HS-27A (cell line): Measurements from ENCODE around the gene C16orf92.
"Not testable (repeated sequence)": the region's sequence is repeated elsewhere in the genome, so short reads cannot be mapped to it uniquely, and the experiment has no call there.

Experiments used
- DNase-seq: peaks from one replicate; pipeline ENCODE4 v3.0.0-alpha.2; 2012; ENCODE audit warnings: low read depth, missing footprints

Gene C16orf92

DNA sequence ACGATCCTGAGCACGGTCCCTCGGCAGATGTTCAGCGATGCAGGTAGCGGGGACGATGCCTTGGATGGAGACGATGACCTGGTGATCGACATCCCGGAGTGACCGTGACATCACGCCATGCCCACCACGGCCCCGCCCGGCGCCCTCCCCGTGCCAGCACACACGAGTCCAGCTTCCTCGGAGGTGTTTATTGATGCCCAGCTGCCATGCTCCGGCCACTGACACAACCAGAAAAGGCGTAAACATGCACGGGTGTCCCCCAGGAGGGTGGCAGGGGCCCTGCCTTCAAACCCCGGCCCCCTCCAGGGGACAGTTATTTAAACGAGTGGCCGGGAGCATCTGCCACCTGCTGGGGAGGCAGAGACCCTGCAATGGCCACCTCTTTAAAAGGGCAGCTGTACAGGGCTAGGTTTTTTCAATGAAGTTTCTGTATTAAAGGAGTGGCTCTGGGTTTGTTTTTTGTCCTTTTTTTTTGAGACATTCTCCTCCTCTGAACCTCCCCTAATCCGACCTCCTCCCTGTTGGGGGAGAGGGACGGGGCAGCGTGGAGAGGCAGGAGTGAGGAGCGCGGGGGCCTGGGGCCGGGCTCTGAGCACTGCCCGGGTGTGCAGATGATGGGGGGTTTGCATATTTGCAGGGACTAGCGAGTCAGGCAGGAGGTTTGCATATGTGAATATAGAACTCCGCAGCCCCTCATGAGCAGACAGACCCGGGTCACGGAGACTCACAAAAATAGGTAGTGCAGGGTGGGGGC is 17.5 kb upstream of the C16orf92 start:
- no peak for DNase-seq

- no peak for DNase-seq
Observed at GRCh38 chr16:30006095-30006473, 16.9 kb upstream of the C16orf92 start.

DNA sequence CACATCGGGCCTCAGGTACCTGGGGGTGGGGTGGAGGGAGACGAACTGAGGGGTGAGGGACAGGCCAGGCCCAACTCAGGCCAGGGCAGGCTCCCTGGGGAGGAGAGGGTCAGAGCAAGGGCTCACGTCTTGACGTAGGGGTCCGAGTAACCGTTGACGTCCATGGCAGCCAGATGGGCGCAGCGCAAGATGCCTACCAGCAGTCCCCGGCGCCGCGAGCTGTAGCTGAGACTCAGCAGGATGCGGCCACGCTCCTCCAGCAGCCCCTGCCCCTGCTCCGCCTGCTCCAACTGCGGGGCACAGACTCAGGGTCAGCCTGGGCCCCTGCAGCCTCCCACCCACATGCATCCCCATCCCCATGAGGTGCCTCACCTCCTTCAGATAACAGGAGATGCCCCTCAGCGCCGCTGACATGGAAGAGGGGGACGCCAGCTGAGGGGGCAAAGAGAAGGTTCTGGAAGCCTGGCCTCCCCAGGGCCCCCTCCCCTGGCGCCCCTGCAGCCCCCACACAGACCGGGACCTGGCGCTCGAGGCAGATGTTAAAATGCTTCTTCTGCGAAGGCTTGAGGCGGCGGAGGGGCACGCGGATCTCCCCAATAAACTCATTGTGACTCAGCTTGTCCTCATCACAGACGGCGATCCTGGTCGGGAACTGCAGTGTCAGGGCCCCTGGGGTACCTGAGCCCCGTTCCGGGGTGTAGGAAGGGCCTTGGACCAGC is 16.2 kb upstream of the C16orf92 start:
- DNase-seq, result no peak

GRCh38 chr16:30007378-30007895 is 15.6 kb upstream of the C16orf92 start:
- DNase-seq, result no peak

DNA sequence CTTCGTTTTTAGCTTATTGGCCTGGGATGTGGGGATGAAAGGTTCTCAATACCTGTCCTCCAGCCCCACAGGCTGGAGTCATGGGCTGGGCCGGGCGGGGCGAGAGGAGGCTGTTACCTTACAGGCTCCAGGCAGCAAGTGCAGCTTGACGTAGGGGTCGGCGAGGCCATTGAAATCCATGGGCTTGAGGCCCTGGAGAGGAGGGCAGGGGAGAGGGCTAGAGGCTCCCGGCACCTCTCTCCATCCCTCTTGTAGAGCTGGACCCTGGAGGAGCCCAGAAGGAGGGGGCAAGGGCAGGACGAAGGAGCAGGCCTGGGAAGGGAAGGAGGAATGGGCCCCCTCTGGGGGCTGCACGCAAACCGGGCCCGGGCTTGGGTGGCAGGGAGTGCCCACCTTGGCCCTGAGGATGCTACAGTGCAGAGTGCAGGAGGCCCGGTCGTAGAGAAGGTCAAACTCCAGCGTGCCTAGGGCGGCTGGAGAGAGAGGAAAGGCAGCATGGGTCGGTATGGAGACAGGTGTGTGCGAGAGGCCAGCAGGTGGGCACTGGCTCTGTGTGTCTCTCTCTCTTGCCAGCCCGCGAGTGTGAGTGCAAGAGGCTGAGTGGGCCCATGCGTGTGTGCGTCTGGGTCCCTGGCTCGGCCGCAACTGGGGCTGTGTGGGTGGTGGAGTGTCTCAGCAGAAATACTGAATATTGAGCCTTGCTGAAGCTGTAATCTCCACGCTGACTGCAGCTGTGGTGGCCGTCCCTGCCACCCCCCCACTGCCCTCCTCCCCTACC is 13.7 kb upstream of the C16orf92 start:
- DNase-seq, result no peak

DNA sequence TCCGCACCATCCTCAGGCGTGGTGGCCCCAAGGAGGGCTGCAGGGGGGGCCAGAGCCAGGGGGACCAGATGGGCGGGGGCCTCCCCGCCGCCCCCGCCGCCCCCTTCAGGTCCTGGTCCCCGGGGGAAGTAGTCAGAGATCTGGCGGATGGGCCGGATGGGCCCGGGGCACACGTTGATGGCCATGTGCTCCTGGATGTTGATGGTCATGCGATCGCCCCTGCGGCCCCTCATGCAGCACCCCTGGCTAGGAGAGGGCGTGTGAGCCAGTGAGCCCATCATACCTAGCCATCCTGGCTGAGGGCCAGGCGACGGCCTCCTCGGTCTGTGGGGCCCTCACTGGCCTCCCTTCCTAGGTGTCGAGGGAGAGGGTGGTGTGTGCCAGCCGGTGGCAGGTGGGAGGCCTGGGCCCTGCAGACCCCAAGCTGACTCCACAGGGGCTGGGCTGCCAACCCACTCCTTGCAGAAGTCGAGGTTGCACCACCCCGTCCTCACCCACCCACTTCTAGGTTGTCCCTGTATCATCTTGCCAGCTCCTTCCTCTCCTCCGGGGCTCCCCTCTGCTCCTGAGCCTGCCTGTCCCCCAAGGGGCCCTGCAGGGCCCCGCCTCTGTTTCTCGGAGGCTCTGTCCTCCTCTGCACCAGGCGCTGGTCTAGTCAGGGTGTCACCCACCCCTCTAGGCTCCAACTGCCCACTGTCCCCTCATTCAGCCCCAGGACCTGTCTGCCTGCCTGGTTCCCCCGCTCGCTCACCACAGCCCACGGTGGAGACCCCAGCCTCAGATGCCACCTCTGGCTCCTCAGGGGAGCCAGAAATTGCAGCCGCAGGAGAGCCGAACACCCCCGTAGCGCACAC is 12.8 kb upstream of the C16orf92 start:
- DNase-seq, result no peak

- no peak for DNase-seq
Observed at GRCh38 chr16:30010844-30011713, 11.9 kb upstream of the C16orf92 start, which contains the start of gene DOC2A. Gene DOC2A, minus strand, starts transcription at chr16:30011027. Its CDS starts 805 bp downstream, at chr16:30010222.

GRCh38 chr16:30011714-30012504 is 11.1 kb upstream of the C16orf92 start:
- no peak for DNase-seq

DNA sequence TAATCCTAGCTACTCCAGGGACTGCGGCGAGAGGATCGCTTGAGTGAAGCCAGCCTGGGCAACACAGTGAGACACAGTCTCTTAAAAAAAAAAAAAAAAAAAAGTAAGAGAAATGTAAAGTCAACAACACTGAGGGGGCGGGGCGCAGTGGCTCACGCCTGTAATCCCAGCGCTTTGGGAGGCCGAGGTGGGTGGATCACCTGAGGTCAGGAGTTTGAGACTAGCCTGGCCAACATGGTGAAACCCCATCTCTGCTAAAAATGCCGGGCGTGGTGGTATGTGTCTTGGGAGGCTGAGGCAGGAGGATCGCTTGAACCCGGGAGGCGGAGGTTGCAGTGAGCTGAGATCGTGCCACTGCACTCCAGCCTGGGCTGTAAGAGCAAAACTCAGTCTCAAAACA is 10.4 kb upstream of the C16orf92 start:
- not testable (repeated sequence) for DNase-seq

DNA sequence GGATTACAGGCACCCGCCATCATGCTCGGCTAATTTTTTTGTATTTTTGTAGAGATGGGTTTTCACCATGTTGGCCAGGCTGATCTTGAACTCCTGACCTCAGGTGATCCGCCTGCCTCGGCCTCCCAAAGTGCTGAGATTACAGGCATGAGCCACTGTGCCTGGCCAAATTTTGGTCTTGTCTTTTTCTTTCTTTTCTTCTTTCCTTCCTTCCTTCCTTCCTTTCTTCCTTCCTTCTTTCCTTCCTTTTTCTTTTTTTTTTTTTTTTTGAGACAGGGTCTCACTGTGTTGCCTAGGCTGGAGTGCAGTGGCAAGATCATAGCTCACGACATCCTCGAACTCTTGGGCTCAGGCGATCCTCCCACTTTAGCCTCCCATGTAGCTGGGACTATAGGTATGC is 7.5 kb upstream of the C16orf92 start:
- not testable (repeated sequence) for DNase-seq

DNA sequence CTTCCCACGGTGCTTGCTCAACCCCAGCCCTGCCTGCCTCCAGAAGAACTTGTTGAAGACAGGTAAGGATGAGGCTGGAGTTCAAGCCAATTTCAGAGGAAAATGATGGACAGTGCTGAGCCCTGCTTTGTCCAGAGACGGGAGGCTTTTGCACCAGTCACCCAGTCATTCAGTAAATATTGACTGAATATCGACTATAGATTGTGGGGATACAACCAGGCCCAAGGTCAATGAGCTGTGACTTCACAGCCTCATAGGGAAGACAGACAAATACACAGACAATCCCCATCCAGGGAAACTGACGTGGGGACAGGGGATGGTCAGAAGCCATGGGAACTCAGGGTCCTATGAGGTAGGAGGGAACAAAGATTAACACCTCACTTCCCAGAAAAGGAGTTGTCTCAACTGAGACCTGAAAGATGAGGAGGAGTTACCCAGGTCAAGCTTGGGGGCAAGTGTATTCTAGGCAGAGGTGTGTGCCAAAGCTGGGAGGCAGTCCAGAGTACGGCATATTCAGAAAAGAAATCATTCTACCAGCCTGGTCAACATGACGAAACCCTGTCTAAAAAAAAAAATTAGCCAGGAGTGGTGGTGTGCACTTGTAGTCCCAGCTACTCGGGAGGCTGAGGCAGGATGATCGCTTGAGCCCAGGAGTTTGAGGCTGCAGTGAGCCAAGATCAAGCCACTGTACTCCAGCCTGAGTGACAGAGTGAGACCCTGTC is 6.3 kb upstream of the C16orf92 start:
- DNase-seq, result no peak

DNA sequence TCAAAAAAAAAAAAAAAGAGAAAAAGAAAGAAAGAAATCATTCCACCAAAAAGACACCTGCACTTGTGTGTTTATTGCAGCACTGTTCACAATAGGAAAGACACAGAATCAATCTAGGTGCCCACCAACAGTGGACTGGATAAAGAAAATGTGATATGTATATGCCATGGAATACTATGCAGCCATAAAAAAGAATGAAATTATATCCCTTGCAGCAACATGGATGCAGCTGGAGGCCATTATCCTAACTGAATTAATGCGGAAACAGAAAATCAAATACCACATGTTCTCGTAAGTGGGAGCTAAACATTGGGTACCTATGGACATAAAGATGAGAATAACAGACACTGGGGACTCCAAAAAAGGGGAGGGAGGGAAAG is 5.7 kb upstream of the C16orf92 start:
- DNase-seq, result no peak

DNA sequence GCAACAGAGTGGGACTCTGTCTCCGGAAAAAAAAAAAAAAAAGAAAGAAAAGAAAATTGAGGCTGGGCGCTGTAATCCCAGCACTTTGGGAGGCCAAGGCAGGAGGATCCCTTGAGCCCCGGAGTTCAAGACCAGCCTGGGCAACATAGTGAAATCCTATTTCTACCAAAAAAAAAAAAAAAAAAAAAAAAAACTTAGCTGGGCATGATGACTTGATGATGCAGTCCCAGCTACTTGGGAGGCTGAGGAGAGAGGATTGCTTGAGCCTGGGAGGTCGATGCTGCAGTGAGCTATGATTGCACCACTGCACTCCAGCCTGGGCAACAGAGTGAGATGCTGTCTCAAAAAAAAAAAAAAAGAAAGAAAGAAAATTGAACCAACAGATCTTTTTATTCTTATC is 5.1 kb upstream of the C16orf92 start:
- not testable (repeated sequence) for DNase-seq

GRCh38 chr16:30018731-30019158 is 4.3 kb upstream of the C16orf92 start:
- DNase-seq, result no peak

DNA sequence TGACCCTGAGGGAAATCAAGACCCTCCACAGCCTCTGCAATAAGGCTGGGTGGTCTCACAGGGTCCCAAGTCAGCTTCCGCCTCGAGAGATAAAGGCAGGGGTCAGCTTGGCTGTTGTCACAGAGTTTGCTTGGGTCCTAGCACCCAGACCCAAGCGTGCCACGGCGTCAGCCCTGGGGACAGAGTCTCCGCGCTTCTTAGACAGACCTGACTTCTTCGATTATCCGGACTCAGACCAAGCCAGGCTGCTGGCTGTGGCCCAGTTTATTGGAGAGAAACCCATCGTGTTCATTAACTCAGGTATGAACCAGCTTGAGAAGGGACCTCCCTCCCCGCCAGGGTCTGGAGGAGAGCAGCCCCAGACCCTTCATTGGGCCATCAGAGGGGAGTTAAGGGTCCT is 588 bp downstream of the C16orf92 start:
- no peak for DNase-seq

GRCh38 chr16:30024451-30024850 is 1.5 kb downstream of the C16orf92 start:
- DNase-seq, result no peak

DNA sequence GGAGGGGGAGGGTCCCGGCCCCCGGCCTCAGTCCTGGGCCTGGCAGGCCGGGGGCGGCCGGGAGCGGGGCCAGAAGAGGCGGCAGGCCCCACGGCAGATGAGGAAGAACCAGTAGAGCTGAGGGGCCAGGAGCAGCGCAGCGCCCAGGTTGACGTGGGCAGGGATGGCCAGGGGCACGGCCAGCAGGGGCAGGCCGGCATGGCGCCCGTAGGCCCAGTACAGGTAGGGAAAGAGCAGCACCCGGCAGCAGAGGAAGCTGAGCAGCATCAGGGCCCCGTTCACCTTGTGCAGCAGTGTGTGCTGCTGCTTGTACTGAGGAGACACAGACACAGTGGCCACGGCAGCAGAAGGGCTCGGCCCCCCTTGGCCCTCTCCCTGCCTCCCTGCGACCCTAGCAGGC is 2.2 kb downstream of the C16orf92 start:
- DNase-seq, result no peak

DNA sequence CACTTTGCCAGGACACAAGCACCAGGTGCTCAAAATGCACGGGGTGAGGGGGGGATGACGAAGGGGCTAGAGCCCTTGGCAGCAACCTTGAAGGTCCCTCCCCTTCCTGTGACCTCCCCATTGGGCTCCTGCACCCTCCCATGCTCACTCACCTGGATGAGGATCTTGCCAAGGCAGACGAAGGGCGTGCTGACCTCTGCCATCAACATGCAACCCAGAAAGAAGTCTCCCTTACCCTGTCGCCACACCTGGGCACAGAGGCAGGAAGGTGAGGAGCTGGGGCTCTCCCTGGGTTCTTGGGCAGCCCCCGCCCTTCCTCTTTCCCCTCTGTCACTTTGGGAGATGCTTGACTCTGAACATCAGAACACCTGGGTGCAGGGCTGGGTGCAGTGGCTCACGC is 2.6 kb downstream of the C16orf92 start:
- DNase-seq, result no peak

- DNase-seq, result no peak
Observed at GRCh38 chr16:30026449-30026848, 3.5 kb downstream of the C16orf92 start.
